ENCODE data around the gene BBX. TPM values are rescaled to one million over a fixed set of nuclear protein-coding genes. Genes with fewer than 3 reads are reported as not detected.

BBX gene
- total RNA-seq, 4 donors from 2014 or later, result 33.0 to 46.3 (median 36.7) TPM

DNA sequence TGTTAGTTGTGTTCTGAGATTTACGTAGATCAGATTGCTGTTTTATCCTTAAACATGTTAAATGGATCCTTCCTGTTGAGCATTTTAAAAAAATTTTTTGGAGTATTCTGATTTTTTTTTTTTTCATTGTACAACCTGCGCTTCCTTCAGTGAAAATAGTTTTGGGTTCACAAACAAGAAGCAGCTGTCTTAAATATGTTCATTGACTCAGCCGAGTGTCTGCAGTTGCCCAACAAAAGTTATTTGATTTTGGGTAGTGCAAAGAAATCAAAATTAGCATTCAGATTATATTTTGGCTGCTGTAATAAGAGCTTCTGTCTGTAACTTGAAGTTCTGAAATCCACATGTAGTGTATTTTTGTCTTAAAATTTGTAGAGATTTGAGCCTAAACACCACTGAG, 148.2 kb downstream of the BBX start:
- Histone ChIP-seq H3K9me3 (no peaks in the 10 kb centered on the region), H3K4me1 (no peaks in the 10 kb centered on the region), H3K27me3 (no peaks in the 10 kb centered on the region), H3K27ac (no peak overlapping the region), H3K4me3 (no peak overlapping the region), H3K36me3 (no peaks in the 10 kb centered on the region)
- TF ChIP-seq, protein P1, sequence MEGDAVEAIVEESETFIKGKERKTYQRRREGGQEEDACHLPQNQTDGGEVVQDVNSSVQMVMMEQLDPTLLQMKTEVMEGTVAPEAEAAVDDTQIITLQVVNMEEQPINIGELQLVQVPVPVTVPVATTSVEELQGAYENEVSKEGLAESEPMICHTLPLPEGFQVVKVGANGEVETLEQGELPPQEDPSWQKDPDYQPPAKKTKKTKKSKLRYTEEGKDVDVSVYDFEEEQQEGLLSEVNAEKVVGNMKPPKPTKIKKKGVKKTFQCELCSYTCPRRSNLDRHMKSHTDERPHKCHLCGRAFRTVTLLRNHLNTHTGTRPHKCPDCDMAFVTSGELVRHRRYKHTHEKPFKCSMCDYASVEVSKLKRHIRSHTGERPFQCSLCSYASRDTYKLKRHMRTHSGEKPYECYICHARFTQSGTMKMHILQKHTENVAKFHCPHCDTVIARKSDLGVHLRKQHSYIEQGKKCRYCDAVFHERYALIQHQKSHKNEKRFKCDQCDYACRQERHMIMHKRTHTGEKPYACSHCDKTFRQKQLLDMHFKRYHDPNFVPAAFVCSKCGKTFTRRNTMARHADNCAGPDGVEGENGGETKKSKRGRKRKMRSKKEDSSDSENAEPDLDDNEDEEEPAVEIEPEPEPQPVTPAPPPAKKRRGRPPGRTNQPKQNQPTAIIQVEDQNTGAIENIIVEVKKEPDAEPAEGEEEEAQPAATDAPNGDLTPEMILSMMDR (IDR thresholded peaks at IDR 0.05), result no peak
- TF ChIP-seq POLR2A (IDR thresholded peaks at IDR 0.05), result no peak
- no peak for DNase-seq

- Histone ChIP-seq H3K4me3 (no peak overlapping the region), H3K27ac (peak overlapping the region in 2 of 4 donors; percentile 2 to 47), H3K4me1 (no peaks in the 10 kb centered on the region), H3K9me3 (no peaks in the 10 kb centered on the region), H3K27me3 (no peaks in the 10 kb centered on the region), H3K36me3 (no peaks in the 10 kb centered on the region)
- no peak for TF ChIP-seq POLR2A (IDR thresholded peaks at IDR 0.05)
- TF ChIP-seq, protein P1 (IDR thresholded peaks at IDR 0.05), result no peak
- peak in 1 of 3 donors; percentile 17 for DNase-seq
Measured at GRCh38 chr3:107674371-107674770, 151.6 kb downstream of the BBX start.

DNA sequence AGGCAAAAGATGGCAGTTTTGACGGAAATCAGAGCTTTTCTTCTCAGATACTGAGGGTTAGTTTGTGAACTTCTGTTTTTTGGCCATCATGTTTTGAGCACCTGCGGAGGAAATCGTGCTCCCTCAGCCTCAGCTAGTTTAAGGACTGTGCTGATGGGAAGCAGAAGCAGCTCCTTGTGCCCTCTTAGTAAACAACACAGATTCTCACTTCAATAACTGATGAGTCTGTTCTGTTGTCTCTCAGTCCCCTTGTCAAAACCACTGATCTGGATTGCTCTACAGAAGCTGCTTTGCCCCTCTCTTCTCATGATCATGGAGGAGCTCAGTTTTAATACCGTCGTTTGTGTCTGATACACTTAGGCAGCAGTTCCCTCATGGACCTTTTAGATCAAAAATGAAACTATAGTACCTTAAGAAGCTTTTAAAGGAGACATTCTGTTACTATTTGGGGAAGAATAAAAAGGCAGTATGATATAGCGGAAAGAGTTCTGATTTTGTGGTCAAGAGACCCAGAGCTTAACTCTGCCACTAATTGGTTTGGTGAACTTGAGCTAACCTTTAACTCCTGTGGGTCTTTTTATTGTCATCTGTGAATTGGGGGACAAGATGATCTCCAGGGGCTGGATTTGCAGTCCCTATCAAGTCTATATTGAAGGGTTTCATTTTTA, 152.6 kb downstream of the BBX start:
- H3K27ac ChIP-seq, result peak overlapping the region in 2 of 4 donors; percentile 2 to 47
- no peak overlapping the region for H3K4me3 ChIP-seq
- TF ChIP-seq, protein P1 (IDR thresholded peaks at IDR 0.05), result no peak
- no peak for TF ChIP-seq POLR2A (IDR thresholded peaks at IDR 0.05)
- H3K9me3 ChIP-seq, result no peaks in the 10 kb centered on the region
- H3K27me3 ChIP-seq, result no peaks in the 10 kb centered on the region
- H3K36me3 ChIP-seq, result no peaks in the 10 kb centered on the region
- peak in 2 of 3 donors; percentile 48 to 52 for DNase-seq
- no peaks in the 10 kb centered on the region for H3K4me1 ChIP-seq

DNA sequence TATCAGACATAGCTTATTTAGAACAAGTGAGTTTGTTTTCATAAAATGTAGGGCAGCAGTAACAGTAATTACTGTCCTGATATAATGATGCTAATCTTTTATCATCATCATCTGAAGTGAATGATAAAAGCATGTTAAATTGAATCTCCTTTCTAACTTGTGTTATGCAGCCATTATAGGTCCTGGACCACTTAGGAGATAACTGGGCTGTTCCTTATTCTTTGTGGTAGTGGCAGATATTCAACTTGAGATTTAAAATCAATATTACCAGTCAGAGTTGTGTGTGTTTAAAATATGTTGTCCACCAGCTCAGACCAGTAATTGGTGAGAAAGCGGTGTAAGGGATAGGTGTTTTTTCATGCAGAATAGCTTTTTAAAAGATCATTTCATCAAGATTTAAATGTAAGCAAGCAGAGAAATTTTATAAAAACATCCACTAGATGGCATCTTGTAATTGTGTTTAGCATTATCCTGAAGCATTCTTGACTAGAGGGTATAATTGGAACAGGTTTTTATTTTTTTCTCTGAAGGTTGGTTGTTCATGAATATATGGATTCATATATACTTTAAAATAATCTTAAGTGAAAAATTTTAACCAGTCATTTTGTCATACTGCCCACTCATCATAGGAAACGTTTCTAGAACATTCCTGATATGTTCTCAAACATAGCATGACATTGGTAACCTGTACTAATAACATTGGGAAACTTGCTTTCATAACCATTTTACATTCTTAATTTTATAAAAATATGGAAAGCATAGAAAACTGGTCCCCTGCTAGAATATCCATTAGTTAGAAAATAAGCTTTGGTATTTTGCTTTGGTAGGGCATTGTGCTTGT, 153.9 kb downstream of the BBX start:
- H3K4me3 ChIP-seq, result no peak overlapping the region
- DNase-seq, result no peak
- no peaks in the 10 kb centered on the region for H3K36me3 ChIP-seq
- no peak for TF ChIP-seq POLR2A (IDR thresholded peaks at IDR 0.05)
- TF ChIP-seq, protein P1 (IDR thresholded peaks at IDR 0.05), result peak in 5 of 6 experiments; percentile 10 to 62 (median 54)
- H3K9me3 ChIP-seq, result no peaks in the 10 kb centered on the region
- H3K27me3 ChIP-seq, result no peaks in the 10 kb centered on the region
- no peak overlapping the region for H3K27ac ChIP-seq
- H3K4me1 ChIP-seq, result no peaks in the 10 kb centered on the region

GRCh38 chr3:107679921-107680320, 157.2 kb downstream of the BBX start:
- no peak for DNase-seq
- H3K27ac ChIP-seq, result no peak overlapping the region
- H3K9me3 ChIP-seq, result no peaks in the 10 kb centered on the region
- H3K36me3 ChIP-seq, result no peaks in the 10 kb centered on the region
- H3K4me3 ChIP-seq, result no peak overlapping the region
- TF ChIP-seq, protein P1 (IDR thresholded peaks at IDR 0.05), result no peak
- H3K27me3 ChIP-seq, result no peaks in the 10 kb centered on the region
- H3K4me1 ChIP-seq, result peaks cover 0 to 12% (median 3%) of the 10 kb centered on the region in 4 donors
